Psoas muscle (tissue), 8 donors: Measurements from ENCODE around the gene DET1. TPM values are rescaled to one million over a fixed set of nuclear protein-coding genes. Genes with fewer than 3 reads are reported as not detected.

Experiments used
- ATAC-seq, 4 donors: fragments of 200-7000 bp; cut with Tn5 transposase; one replicate each; pipeline ENCODE4 v1.9.1; 2020; ENCODE audit warnings: moderate library complexity in 3 of 4, mild to moderate bottlenecking in 2 of 4
- DNase-seq, 2 donors: peaks; one replicate each; pipeline ENCODE4 v3.0.0-alpha.2; 2020
- H3K27ac ChIP-seq: fragments of 200-600 bp; one replicate; pipeline ENCODE4 v1.8.0; 2022
- H3K27me3 ChIP-seq, 3 donors: fragments of 200-600 bp in 1 of 3; one replicate each; pipeline versions ENCODE4 v1.6.1 to v1.8.0; 2013 to 2022; ENCODE audit warnings: low read length in 2 of 3, mild to moderate bottlenecking in 2 of 3, moderate library complexity in 1 of 3; ENCODE audit not compliant: insufficient read depth in 3 of 3
- H3K36me3 ChIP-seq, 2 donors: fragments of 200-600 bp in 1 of 2; one replicate each; pipeline versions ENCODE4 v1.6.1 to v1.8.0; 2013 to 2022; ENCODE audit warnings: low read depth in 1 of 2, mild to moderate bottlenecking in 1 of 2, moderate library complexity in 1 of 2; ENCODE audit not compliant: insufficient read depth in 1 of 2
- H3K4me1 ChIP-seq: fragments of 200-600 bp; one replicate; pipeline ENCODE4 v1.8.0; 2022
- H3K4me3 ChIP-seq: fragments of 200-600 bp; one replicate; pipeline ENCODE4 v1.8.0; 2022; ENCODE audit warnings: mild to moderate bottlenecking
- H3K9me3 ChIP-seq: fragments of 200-600 bp; one replicate; pipeline ENCODE4 v1.8.0; 2022
- WGBS, 3 donors: extraction: QIAGEN DNeasy Blood & Tissue Kit; methylation state at CpG; one replicate each; pipeline versions ENCODE4 v1.1.6 to v1.1.7; 2013; 5-methylcytosine and 5-hydroxymethylcytosine counted together
- intact Hi-C, 2 donors: fragments of 100-400 bp; cut with DNase I; formaldehyde crosslinking; loops; one replicate each; pipeline versions ENCODE4 v1.11.0 to v1.14.2; 2022
- polyA plus RNA-seq, 3 donors: library from polyadenylated mRNA; stranded (reverse); fragments of 200-250 nt; gene quantifications; one replicate each; pipeline ENCODE4 v1.2.3, GENCODE V29; 2013
- total RNA-seq, 4 donors: library from RNA; stranded (reverse); fragmentation: NEBNext Ultra II Directional in 2 of 4; extraction: Animal tissue kit (Norgen Biotek cat#: 25700) in 2 of 4; gene quantifications; one replicate each; pipeline versions ENCODE4 v1.2.1 to v1.2.4, GENCODE V29; 2021 to 2023
- TF ChIP-seq, protein P1 (sequence below): fragments of 200-600 bp; IDR thresholded peaks from one replicate; pipeline ENCODE4 v1.8.0; 2022; ENCODE audit warnings: antibody characterized with exemption
- donor health status: healthy with polysubstance abuse.
- donor health status: DM: no; HTN: no; CAD: no; lungs with moderate emphysema.
- donor health status: Bipolar disorder and iron deficiency.
- donor health status: healthy.
- donor health status: DM: yes; HTN: yes; CAD: no.
- donor health status: DM: no; HTN: no; CAD: no.
- donor health status: DM: no; HTN: no; CAD: no.
- donor health status: DM: yes; HTN: yes; CAD: no.

The DET1 gene
- total and polyA plus RNA-seq, 7 donors, result 3.9 to 13.3 (median 7.0) TPM

GRCh38 chr15:88580532-88580931 is 34.1 kb upstream of the DET1 start:
- intact Hi-C loops, result no loop called here
- TF ChIP-seq, protein P1, sequence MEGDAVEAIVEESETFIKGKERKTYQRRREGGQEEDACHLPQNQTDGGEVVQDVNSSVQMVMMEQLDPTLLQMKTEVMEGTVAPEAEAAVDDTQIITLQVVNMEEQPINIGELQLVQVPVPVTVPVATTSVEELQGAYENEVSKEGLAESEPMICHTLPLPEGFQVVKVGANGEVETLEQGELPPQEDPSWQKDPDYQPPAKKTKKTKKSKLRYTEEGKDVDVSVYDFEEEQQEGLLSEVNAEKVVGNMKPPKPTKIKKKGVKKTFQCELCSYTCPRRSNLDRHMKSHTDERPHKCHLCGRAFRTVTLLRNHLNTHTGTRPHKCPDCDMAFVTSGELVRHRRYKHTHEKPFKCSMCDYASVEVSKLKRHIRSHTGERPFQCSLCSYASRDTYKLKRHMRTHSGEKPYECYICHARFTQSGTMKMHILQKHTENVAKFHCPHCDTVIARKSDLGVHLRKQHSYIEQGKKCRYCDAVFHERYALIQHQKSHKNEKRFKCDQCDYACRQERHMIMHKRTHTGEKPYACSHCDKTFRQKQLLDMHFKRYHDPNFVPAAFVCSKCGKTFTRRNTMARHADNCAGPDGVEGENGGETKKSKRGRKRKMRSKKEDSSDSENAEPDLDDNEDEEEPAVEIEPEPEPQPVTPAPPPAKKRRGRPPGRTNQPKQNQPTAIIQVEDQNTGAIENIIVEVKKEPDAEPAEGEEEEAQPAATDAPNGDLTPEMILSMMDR, result no peak
- DNase-seq (no peak), ATAC-seq (no peak)
- no peaks in the 10 kb centered on the region for H3K9me3 ChIP-seq
- no peak overlapping the region for H3K27ac ChIP-seq
- H3K36me3 ChIP-seq, result no peaks in the 10 kb centered on the region
- 57 to 61% (median 58%) methylated on average over 4 of the region's 4 CpGs for WGBS, 3 donors
- H3K27me3 ChIP-seq, result no peaks in the 10 kb centered on the region
- no peak overlapping the region for H3K4me3 ChIP-seq
- H3K4me1 ChIP-seq, result no peaks in the 10 kb centered on the region

DNA sequence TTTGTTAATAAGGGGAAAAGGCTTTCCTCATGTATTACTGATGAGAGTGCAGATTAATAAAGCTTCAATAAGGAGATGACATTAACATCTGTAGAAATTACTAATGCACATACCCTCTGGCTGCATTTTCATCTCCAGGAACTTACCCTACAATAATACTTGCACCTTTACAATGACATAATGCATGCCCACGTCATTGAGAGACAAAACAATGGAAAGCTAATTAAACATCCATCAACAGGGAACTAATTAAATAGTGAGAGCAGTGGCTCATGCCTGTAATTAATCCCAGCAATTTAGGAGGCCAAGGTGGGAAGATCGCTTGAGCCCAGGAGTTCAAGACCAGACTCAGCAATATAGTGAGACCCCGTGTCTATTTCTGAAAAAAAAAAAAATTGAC is 32.8 kb upstream of the DET1 start:
- Histone ChIP-seq H3K27ac (no peak overlapping the region), H3K4me3 (no peak overlapping the region), H3K36me3 (no peaks in the 10 kb centered on the region), H3K9me3 (no peaks in the 10 kb centered on the region), H3K4me1 (no peaks in the 10 kb centered on the region), H3K27me3 (no peaks in the 10 kb centered on the region)
- intact Hi-C loops, result no loop called here
- no peak for DNase-seq
- ATAC-seq, result no peak
- TF ChIP-seq, protein P1, result no peak
- WGBS, 3 donors, result 66 to 72% (median 67%) methylated on average over 3 of the region's 3 CpGs

DNA sequence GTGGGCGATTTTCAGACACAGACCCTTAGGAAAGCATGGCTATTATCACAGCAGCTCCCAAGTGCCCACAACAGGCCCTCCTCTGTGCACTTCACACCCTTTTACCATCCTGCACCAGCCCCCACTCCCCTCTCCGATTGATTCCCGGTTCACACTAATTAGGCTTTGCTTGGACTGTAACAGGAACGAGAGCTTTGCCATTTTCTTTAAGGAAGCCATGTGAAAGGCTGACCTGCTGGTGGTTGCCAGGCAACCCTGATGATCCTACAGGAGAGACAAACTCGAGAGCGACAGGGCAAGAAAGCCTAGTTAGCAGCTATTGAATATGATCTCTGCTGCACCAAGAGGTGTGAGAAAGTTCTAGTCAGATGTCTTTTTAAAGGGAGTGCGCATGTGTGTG is 28.2 kb upstream of the DET1 start:
- intact Hi-C loops, result loop anchor here in 1 of 2 donors (5.0 kb wide), 1 partner anchor 38 kb away; no protein-coding TSS in a partner anchor
- Histone ChIP-seq H3K9me3 (no peaks in the 10 kb centered on the region), H3K4me1 (peaks cover 6% of the 10 kb centered on the region), H3K27ac (no peak overlapping the region), H3K4me3 (no peak overlapping the region), H3K36me3 (no peaks in the 10 kb centered on the region), H3K27me3 (no peaks in the 10 kb centered on the region)
- TF ChIP-seq, protein P1, result no peak
- DNase-seq (no peak), ATAC-seq (no peak)
- 41 to 47% (median 46%) methylated on average over 7 of the region's 7 CpGs for WGBS, 3 donors

DNA sequence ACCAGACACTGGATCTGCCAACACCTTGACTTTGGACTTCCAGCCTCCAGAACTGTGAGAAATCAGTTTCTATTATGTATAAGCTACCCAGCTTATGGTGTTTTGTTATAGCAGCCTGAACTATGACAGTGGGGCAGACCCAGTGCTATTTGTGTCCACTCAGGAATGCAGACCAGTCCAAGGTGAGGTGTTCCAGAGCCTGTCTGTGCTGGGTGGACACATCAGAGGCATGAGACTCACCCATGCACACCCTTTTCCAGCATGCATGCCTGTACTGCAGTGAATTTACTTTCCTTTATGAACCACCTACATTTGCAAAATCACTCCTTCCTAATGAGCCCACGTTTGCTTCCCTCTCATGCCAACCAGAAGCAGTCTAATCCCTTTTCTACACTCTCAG is 27.6 kb upstream of the DET1 start:
- intact Hi-C loops, result loop anchor here in 1 of 2 donors (5.0 kb wide), 1 partner anchor 38 kb away; no protein-coding TSS in a partner anchor
- H3K27me3 ChIP-seq, result no peaks in the 10 kb centered on the region
- no peak overlapping the region for H3K4me3 ChIP-seq
- no peak for ATAC-seq
- no peak for DNase-seq
- 41 to 75% (median 55%) methylated on average over 1 of the region's 1 CpG for WGBS, 3 donors
- no peak overlapping the region for H3K27ac ChIP-seq
- H3K4me1 ChIP-seq, result peaks cover 6% of the 10 kb centered on the region
- H3K36me3 ChIP-seq, result no peaks in the 10 kb centered on the region
- TF ChIP-seq, protein P1, result no peak
- no peaks in the 10 kb centered on the region for H3K9me3 ChIP-seq

- no peaks in the 10 kb centered on the region for H3K36me3 ChIP-seq
- peaks cover 6% of the 10 kb centered on the region for H3K4me1 ChIP-seq
- TF ChIP-seq, protein P1, result no peak
- DNase-seq, result no peak
- H3K9me3 ChIP-seq, result no peaks in the 10 kb centered on the region
- WGBS, 3 donors, result 81 to 87% (median 82%) methylated on average over 5 of the region's 5 CpGs
- no peak overlapping the region for H3K4me3 ChIP-seq
- H3K27ac ChIP-seq, result peak overlapping the region; percentile 41
- intact Hi-C loops, result loop anchor here in 1 of 2 donors (5.0 kb wide), 1 partner anchor 40 kb away; no protein-coding TSS in a partner anchor
- peak in 1 of 4 donors; percentile 16 for ATAC-seq
- H3K27me3 ChIP-seq, result no peaks in the 10 kb centered on the region
These were observed 25.4 kb upstream of the DET1 start for GRCh38 chr15:88571852-88572259.
